ENCODE results near the gene HDAC7.
A peak's percentile ranks its signal among the peaks of the same experiment; 100 is the strongest.
"Not testable (repeated sequence)": the region's sequence is repeated elsewhere in the genome, so short reads cannot be mapped to it uniquely, and the experiment has no call there.

HDAC7 gene

DNA sequence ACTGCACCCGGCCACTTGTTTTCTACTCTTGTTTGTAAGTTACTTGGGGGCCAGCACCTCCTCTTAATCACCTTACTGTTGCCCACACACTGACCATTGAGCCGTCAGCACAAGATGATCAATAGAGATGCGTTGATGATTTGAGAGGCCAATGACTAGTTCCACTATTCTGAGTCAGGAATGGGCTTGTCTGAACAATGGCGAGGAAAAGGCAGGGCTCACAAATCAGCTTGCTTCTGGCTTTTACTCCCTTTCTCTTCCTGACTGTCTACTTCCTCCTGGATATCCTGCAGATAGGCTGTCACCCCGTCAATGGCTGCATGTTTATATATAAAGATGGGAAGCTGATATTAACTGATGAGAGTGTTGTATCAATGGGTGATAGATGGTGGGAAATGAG, 29.1 kb upstream of the HDAC7 start:
- DNase-seq (ENCODE audit: low spot score): no peak

DNA sequence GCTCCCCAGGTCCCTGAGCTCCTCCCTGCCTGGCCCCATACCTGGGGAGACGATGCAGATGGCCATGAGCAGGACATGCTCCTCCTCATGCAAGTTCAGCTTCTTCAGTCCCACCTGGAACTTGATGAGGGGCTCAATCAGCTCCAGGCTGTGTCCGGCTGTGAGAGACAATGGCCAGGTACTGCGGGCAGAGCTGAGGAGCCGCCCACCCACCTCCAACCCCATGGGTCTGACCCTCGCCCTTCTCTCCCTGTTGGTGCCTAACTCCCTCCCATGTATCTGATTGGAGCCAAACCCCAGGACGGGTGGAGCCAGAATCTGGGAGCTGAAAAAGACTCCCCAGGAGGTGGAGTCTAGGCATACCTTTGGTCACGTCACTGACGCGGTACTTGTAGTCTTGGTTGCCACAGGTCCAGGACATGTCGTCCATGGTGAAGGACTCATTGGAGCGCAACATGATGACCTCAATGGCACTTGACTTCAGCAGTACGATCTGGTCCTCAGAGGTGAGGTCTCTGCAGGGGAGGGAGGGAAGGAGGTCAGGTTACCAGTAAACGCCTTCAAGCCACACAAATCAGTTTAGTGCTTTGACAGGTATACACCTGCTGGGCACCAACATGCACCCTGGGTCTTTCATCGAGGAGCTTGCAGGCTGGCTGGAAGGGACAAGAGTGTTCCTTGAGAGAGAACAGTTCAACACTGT, 26.7 kb upstream of the HDAC7 start:
- no peak for DNase-seq (ENCODE audit: low spot score)

DNA sequence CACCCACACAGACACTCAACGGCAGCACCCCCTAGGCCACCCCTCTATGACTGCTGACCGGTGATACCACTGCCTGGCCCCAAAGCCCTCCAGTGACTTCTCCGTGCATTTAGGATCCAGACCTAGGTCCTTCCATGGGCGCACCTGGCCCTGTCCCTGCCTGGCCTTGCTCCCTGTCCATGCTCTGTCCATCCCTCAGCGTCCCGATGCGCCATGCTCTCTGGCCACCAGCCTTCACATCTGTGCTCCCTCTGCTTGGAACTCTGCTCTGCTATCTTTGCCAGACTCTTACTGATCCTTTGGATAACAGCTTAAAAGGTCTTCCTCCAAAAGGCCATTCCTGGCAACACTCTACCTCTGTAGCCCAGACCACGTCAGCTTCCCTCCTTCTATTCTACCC, 25.4 kb upstream of the HDAC7 start:
- no peak for DNase-seq (ENCODE audit: low spot score)

DNA sequence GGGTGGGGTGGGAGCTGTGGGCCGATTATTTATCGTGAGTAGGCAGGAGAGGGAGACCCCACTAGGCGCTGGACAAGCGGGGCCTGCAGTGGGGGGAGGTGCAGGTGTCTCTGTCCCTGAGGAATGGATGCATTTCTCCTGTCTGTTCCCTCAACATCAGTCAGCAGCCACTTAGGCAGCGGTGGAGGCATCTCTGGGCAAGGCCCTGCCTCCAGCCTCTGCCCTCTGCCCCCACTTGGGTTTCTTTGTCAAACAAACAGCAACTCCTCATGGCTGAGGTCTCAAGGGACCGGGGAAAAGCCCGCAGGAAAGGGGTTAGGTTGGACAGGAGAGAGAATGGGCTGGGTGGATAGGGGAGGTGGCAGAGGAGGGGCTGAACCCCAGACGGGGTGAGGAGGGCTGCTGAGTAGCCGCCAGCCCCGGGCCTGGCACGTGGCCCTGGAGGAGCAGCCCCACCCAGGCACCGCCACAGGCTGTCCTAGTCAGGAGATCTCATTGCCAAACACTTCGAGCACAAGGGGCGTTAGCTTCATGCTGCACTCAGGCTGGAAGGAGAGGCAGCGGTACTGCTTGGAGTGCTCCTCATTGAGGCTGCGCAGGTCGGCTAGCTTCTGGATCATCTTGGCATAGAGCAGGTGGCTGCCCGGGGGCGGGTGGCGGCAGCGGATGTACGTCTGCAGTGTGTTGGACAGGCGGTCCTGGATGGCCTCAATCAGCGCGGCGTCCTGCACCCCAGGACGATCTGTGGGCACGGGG, 24.7 kb upstream of the HDAC7 start:
- no peak for DNase-seq (ENCODE audit: low spot score)

DNA sequence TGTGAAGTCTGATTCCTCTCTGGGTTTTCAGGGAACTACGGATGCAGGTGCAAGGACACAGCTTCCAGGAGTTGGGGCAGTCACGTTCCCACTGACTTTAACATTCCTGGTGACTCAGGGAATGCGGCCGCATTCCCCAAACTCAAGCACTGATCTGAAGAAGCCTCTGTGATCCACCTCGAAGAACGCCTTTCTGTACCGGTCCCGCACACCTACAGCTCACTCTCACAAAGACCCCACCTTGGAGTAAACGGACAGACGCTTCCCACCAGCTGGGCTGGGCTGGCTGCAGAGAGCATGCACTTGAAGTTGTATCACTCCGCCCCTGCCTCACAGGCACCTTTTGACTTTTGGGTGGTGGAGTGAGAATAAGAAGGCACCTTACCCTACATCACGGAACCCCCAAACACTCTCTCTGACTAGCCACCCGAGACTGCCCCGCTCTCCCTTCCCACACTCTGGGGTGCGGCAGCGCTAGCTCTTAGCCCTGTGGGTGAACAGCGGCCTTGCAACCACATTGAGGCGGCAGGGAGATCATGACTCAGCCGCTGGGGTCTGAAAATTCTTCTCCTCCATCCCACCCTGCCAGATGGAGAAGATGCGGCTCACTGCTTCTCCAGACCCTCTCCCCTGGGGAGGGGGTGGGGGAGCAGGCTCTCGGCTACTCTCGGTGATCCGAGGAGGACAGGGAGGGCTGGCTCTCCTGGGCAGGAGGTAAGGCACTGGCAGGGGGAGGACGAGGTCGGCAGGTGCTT, 23.7 kb upstream of the HDAC7 start:
- DNase-seq (ENCODE audit: low spot score): no peak

DNA sequence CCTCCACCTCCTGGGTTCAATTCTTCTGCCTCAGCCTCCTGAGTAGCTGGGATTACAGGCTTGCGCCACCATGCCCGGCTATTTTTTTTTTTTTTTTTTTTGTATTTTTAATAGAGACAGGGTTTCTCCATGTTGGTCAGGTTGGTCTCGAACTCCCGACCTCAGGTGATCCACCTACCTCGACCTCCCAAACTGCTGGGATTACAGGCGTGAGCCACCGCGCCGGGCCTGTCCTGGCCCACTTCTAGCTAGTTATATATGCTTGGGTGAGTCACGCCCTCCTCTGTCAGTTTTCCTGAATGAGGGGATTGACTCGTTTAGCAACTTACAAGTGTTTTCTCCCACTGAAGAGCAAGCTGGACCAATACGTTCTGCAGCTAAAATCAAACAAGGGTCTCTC, 22.8 kb upstream of the HDAC7 start:
- not testable (repeated sequence) for DNase-seq (ENCODE audit: low spot score)

DNA sequence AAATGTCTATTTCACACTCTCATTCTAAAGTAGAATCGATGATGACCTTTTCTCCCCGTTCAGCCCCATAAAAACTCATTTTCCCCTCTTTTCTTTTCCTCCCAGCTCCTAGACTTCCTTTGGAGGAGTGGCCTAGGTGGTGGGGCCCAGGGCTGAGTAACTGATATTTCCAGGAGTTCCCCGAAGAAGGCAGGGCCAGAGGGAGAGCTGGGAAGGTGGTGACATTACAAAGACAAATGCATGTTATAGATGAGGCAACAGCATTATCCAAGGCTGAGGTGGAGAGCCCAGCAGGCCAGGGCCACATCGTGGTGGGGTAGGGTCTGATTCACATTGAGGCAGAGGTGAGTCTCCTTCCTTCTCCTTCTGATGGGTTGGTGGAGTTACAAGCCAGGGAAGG, 22.2 kb upstream of the HDAC7 start:
- DNase-seq (ENCODE audit: low spot score): no peak

DNA sequence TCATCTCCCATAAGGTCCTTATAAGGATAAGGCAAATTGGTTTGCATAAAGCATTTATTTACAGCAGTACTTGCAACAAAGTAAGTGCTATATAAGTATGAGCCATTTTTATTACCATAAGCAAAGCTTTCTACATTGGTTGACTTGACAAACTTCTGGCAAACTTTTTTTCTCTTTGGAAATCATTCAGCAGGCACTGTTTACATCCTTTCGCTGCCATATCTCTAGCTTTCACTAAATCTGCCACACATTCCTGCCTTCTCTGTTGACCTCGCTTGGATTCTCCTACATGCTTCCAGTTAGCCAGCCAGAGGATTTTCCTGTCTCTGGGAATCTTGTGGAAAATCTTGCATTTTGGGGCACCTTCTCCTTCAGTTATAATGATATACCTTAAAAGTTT, 21.8 kb upstream of the HDAC7 start:
- DNase-seq (ENCODE audit: low spot score): no peak

DNA sequence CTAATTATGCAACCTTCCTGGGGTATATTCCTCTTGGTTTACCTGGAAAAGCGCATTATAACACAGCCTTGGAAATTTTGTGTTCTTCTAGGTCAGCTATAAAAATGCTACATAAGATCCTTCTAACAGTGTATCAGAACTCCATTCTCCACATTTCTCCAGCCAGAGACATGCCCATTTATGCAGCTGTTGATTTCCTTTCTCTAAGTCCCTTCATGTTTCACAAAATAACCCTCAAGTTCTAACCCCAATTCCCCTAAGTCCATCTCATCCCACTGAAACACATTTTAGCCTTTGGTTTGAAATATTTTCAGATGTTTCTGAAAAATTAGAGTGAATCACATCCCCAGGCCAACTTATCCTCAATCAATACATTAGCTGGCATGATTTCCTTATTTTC, 20.9 kb upstream of the HDAC7 start:
- DNase-seq (ENCODE audit: low spot score): no peak

DNA sequence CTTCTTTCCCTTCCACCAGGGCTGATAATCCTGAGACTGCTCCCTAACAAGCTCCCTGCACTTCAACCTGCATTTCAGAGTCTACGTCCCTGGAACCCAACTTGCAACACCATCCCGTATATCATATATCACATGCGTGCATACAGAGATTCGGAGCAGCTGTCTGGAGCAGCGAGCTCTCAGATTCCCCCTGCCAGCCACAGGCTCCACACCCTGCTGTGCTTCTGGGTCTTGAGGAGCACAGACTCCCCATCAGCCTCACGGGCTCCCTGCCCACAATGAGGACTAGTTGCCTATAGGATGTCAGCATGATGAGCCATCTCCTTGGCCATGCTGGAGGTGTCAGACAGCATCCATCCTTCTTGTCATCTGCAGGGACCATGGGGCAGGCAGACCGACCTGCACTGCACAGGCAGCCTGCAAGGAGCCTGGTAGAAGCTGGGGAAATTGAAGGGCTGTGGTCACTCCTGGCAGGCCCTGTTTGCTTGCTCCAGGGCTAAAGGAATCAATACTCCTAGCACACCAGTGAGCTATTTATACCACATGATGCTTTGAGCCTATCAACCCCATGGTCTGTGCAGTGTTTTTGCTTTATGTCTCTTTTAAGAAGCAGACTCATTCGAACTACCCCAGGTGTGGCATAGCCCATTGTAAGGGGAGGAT, 19.6 kb upstream of the HDAC7 start:
- DNase-seq (ENCODE audit: low spot score): no peak

DNA sequence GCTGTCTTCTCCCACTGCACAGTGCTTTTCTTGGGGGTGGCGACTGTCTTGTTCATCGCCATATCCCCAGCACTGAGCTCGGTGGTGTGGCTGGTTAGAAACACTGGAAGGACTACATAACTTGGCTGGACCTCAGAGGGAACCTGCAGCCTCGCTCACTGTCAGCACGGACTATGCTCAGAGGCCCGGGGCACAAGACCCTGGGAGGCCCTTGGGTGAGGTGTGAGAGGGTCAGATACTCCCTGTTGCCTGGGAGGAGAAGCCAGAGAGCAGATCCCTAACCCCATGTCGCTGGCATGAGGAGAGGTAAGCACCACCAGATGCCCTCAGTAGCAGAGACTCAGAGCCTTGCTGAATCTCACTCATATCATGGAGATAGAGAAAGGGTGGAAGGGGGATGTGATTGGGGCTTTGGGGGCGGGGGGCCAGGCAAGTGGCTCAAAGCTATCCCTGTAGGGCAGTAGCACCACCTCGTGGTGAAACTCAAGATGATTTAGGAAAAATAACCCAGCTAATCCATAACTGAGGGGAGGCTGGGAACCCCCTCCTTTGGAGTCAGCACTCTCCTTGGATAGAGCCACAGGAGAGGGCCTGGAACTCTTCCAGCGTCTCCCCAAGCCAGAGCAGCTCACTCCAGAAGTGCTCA, 18.7 kb upstream of the HDAC7 start:
- DNase-seq (ENCODE audit: low spot score): peak; percentile 49

DNA sequence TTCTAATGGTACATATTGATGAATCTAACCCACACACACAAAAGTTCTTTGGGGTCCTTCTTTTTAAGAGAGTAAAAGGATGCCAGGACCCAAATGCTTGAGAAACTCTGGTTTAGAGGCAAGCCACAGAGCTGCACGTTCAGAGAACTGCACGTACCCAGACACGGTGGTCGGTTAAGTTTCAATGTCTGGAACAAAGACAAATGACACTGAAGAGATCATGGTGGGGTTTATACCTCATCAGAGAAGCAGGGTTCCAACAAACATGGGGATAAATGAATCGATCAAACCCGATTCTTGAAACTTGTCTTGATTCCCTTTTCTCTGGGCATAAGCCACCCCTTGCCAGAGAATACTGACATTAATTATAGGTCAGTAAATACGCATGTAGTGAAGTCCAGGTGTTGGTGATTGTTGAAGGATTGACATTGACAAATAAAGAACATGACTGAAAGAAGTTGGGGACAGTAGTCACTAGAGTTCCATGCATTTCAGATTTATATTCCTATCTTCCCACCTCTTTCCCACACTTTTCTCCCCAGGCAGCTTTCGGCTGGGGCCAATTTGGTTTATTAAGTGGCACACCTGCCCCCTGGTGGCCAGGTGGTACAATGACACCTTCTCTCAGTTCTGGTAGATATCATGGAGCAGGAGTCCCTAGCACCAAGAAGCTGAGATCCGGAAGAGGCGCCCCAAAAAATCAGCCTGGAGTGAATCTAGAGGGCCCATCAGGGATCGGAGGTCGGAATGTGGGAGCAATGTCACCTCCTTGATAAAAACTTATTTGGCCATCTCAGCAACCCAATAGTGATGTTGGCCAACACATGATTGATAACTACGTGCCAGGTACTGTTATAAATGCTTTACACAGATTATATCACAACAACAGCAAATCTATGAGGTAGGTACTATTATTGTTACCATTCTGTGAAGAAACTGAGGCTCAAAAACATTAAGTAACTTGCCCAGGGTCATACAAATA, 17.8 kb upstream of the HDAC7 start:
- peak; percentile 73 for DNase-seq (ENCODE audit: low spot score)

DNA sequence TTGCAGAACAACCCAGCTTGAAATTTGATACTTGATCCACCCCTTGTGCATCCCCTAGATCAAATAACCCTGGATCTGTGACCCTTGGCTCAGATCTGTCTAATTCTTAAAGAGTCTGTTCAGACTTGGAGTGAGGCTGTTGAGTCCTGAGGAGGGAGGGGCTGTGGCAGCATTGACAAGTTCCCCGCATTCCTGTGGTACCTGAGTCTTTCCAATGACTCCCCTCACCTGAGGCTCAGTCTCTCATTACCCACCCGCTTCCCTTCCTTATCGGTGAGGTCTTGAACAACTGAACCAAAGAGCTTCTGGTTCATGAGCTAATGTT, 16.1 kb upstream of the HDAC7 start:
- DNase-seq (ENCODE audit: low spot score): no peak

DNA sequence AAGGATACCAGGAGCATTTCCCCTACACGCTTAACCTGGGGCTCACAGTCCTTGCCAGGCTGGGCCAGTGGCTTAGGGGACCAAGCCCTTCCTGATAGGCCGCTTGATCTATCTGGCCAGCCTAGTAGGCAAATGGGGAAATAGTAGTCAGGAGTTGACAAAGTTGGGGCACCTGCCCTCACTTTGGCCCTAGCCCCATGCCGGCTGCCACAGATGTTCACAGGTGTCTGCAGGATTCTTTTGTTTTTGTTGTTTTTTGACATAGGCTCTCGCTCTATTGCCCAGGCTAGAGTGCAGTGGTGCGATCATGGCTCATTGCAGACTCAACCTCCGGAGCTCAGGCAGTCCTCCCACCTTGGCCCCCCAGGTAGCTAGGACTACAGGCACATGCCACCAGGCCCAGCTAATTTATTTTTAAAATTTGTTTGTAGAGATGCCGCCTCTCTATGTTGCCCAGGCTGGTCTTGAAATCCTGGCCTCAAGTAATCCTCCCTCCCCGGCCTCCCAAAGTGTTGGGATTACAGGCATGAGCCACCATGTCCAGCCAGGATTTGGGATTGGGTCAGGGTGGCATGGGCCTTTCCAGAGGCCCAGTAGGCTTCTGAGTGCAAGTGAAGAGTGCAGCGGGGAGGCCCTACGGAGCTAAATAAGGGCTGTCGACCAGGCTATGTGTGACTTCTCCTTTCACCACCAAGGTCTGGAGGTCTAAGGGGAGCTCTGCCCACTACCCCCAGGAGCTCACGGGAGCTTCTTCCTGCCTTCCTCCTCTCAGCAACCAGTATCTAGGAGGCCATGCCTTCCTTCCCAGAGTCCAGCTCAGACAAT, 15.5 kb upstream of the HDAC7 start:
- DNase-seq (ENCODE audit: low spot score): no peak

DNA sequence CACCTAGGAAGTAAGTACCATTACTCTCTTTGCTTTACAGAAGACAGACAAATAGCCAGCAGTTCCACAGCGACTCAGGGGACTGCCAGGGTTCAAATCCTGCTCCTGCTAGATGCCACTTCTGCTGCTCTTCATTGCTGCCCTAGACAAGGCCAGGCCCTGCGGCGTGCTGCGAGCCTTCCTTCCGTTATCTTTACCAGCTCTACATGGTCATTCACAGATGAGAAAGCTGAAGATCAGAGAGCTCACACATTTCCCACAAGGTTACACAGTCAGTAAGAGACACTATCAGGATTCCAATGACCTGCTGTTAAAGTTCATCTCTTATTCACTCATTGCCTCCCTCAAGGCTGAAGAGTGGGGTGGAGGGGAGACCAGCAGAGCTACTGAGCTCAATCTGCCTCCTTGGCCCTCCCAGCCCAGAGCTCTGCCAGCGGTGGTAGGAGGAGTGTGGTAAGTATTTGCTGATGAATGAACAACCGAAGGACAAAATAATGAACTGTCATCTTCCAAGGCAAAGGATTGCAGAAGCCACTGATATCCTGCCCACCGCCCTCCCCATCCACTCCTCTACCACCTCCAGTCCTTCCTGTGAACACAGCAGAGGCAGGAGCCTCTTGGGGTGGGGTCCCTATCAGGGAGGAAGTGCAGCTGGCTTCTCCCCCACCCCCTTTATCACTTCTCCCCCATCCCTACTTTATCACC, 14.6 kb upstream of the HDAC7 start:
- no peak for DNase-seq (ENCODE audit: low spot score)

DNA sequence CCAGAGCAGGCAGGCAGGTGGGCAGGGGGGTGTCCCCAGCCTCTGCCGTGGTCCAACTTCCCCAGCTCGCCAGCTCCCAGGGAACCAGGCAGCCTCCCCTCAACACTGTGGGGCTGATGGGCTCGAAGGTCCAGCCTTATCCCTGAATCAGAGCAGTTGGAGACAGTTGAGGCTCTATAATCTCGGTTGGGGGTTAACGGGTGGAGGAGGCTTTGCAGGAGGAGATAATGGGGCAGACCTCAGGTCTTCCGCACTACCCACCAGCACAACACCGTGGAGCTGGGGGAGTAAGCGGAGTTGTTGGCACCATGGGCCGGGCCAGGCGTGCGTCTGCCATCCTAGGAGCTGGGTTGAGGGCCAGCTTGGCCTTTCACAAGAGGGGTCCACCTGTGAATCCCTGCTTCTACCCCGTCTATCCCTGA, 13.9 kb upstream of the HDAC7 start:
- no peak for DNase-seq (ENCODE audit: low spot score)

DNA sequence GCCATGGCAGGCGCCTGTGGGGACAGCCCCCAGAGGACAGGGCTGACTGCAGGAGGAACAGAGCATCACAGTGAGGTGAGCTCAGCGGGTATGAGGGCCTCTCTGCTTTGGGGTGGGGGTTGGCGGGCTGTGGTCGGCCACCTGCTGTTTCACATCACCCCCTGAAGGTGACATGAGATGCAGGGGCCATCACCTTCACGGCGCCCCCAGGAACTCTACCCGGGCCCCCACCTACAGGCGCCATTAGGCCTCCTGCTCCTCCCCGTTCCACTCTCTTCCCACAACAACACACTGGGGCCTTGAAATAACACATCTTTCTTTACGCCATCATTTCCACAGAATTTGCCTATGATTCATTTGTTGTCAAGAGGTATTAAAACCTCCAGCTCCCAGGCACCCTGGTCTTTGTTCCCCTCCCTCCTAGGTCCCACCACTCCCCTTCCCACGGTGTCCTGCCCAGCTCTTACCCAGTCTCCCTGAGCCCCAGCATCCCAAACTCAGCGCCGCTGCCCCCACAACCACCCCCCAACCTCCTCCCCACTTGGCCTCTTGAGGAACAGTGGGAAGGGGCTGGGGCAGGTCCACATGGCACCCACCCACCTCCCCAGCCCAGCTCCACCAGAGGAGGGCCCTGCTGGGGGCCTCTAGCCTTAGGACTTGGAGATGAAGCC, 12.7 kb upstream of the HDAC7 start:
- DNase-seq (ENCODE audit: low spot score): peak; percentile 52

DNA sequence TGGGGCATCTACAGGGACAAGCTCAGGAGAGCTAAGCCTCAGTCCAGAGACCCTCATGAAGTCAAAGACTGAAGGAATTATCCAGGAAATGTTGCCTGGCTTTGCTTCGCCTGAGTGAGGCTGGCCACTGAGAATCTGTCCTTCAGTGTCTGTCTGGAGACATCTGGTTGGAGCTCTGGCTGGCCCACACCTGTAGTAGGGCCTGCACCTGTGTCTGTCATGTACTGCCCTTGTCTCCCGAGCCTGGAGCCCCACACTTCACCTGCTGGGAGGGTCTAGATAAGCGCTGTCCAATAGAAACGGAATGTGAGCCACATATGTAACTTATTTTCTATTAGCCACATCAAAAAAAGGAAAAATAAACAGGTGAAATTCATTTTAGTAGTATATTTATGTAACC, 9.9 kb upstream of the HDAC7 start:
- no peak for DNase-seq (ENCODE audit: low spot score)

DNA sequence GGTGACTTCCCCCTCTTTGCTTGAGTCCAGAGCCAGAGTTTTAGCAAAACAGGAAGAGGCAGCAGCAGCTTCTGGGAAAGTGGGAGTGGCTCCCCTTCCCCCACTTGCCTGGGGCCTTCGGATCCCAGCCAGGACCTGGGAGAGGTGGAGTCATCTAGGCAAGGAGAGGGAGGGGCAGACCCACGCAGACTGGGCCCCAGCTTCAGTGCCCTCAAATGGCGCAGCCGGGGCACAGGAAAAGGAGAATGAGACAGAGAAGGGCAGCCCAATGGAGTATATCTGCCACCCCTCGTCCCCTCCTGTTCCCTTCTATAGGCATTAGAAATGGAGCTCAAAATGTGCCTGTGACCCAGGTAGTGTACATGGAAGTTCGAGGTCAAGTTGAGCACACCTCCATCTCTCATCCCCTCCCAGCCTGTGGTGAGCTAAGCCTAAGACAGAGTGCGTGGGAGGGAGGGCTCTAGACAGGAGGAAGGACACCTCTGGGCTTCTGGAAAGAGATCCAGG, 9.3 kb upstream of the HDAC7 start:
- DNase-seq (ENCODE audit: low spot score): no peak
